GM12878 (cell line): ENCODE measurements around the gene MCC. TPM values are rescaled to one million over a fixed set of nuclear protein-coding genes. Genes with fewer than 3 reads are reported as not detected.

ENCODE experiments used
- ATAC-seq: fragments of 200-7000 bp; cut with Tn5 transposase; 3 replicates; pipeline ENCODE4 v1.9.1; 2020; ENCODE audit warnings: mild to moderate bottlenecking, moderate library complexity
- BruUV-seq: library from RNA; stranded (reverse); fragments of 400-500 nt; replicated peaks from 2 replicates; lab custom pipeline; 2021; lab: Mats Ljungman, UMichigan
- CTCF ChIA-PET: fragments of 300-600 bp; sonication (Branson Sonifier 250); formaldehyde crosslinking; extraction: SDS; loops from one replicate; lab custom pipeline; 2021; ENCODE audit warnings: inconsistent platforms; lab: Yijun Ruan, JAX
- POLR2A ChIA-PET: fragments of 350-600 bp; formaldehyde crosslinking; extraction: SDS; loops from one replicate; lab custom pipeline; 2021; ENCODE audit warnings: inconsistent platforms; lab: Charles Lee
- RAD21 ChIA-PET: fragments of 300-600 bp; sonication (Branson Sonifier 250); formaldehyde crosslinking; loops from one replicate; lab custom pipeline; 2023; ENCODE audit warnings: antibody characterized with exemption; ENCODE audit not compliant: unreplicated experiment; lab: Charles Lee
- SMC1A ChIA-PET: fragments of 300-600 bp; sonication (Branson Sonifier 250); formaldehyde crosslinking; loops from one replicate; lab custom pipeline; 2023; ENCODE audit not compliant: unreplicated experiment, uncharacterized antibody; lab: Charles Lee
- DNase-seq: peaks from one replicate; pipeline ENCODE4 v3.0.0-alpha.2; 2011; ENCODE audit warnings: low read depth, low spot score
- FAIRE-seq: peaks from 3 replicates; lab custom pipeline; 2011; peaks lifted over from hg19 to GRCh38; lab: Jason Lieb, UNC
- H2AFZ ChIP-seq: 2 replicates; pipeline ENCODE4 v1.6.0; 2011; ENCODE audit warnings: low read depth, low read length, control low read depth; ENCODE audit not compliant: control insufficient read depth
- H3K27ac ChIP-seq: 2 replicates; pipeline ENCODE4 v1.5.1; 2011; ENCODE audit warnings: control low read depth; ENCODE audit not compliant: control insufficient read depth, insufficient read depth
- H3K27me3 ChIP-seq, 2 experiments: replicated peaks in 1 of 2; 2 replicates each; pipeline versions ENCODE4 v1.6.0 to v1.6.1; 2011; ENCODE audit warnings: low read length in 1 of 2; ENCODE audit not compliant: control insufficient read depth in 2 of 2, insufficient read depth in 2 of 2
- H3K36me3 ChIP-seq, 2 experiments: 2 replicates each; pipeline ENCODE4 v1.5.1; 2011; ENCODE audit warnings: low read length in 1 of 2; ENCODE audit not compliant: control insufficient read depth in 2 of 2, insufficient read depth in 2 of 2
- H3K4me1 ChIP-seq: 2 replicates; pipeline ENCODE4 v1.6.1; 2011; ENCODE audit warnings: mild to moderate bottlenecking, low read length, moderate library complexity, mixed read lengths; ENCODE audit not compliant: control insufficient read depth, insufficient read depth
- H3K4me2 ChIP-seq: 2 replicates; pipeline ENCODE4 v1.6.0; 2011; ENCODE audit warnings: control low read depth; ENCODE audit not compliant: control insufficient read depth, insufficient read depth
- H3K4me3 ChIP-seq: fragments of 200-600 bp; sonication (generic); 2 replicates; pipeline ENCODE4 v1.5.1; 2016
- H3K79me2 ChIP-seq: 2 replicates; pipeline ENCODE4 v1.6.0; 2011; ENCODE audit warnings: low read length; ENCODE audit not compliant: control insufficient read depth, insufficient read depth
- H3K9ac ChIP-seq: 2 replicates; pipeline ENCODE4 v1.8.0; 2011; ENCODE audit warnings: low read length, control low read depth, mixed read lengths; ENCODE audit not compliant: control insufficient read depth, insufficient read depth
- H3K9me3 ChIP-seq: replicated peaks from 3 replicates; pipeline ENCODE4 v1.5.1; 2011; ENCODE audit warnings: mild to moderate bottlenecking, low read length; ENCODE audit not compliant: control insufficient read depth, insufficient read depth
- H4K20me1 ChIP-seq: 2 replicates; pipeline ENCODE4 v1.6.0; 2011; ENCODE audit not compliant: control insufficient read depth, insufficient read depth
- ATF3 ChIP-seq: IDR thresholded peaks from 2 replicates; pipeline ENCODE4 v1.6.1; 2011; ENCODE audit warnings: low read depth, mild to moderate bottlenecking, low read length, moderate library complexity, borderline replicate concordance; ENCODE audit errors: extremely low read depth
- CREB1 ChIP-seq: IDR thresholded peaks from 2 replicates; pipeline ENCODE4 v1.6.1; 2012; ENCODE audit warnings: low read depth, mild to moderate bottlenecking, inconsistent platforms
- CUX1 ChIP-seq: IDR thresholded peaks from 2 replicates; pipeline ENCODE4 v1.6.1; 2012; ENCODE audit warnings: improper control_type of control experiment, low read depth, low read length; ENCODE audit not compliant: insufficient replicate concordance
- EGR1 ChIP-seq, 2 experiments: IDR thresholded peaks; 1 replicate in 1 of 2; 2 replicates in 1 of 2; pipeline ENCODE4 v1.6.1; 2011 to 2012; ENCODE audit warnings: low read depth in 2 of 2, low read length in 2 of 2, borderline replicate concordance in 1 of 2, mild to moderate bottlenecking in 1 of 2, moderate library complexity in 1 of 2
- FOXK2 ChIP-seq: fragments of 450-650 bp; IDR thresholded peaks from 2 replicates; pipeline ENCODE4 v1.6.1; 2017; ENCODE audit warnings: mild to moderate bottlenecking, moderate library complexity
- GATAD2B ChIP-seq: fragments of 450-650 bp; conservative IDR thresholded peaks from 2 replicates; pipeline ENCODE4 v1.6.1; 2017; ENCODE audit warnings: low read depth, mild to moderate bottlenecking, moderate library complexity
- IRF4 ChIP-seq: IDR thresholded peaks from 2 replicates; pipeline ENCODE4 v1.6.1; 2011; ENCODE audit warnings: low read depth, low read length
- MAX ChIP-seq: IDR thresholded peaks from 2 replicates; pipeline ENCODE4 v1.6.1; 2012; ENCODE audit warnings: low read depth, low read length, improper control_type of control experiment
- NBN ChIP-seq: fragments of 450-650 bp; IDR thresholded peaks from 2 replicates; pipeline ENCODE4 v1.6.1; 2016
- NFXL1 ChIP-seq: fragments of 450-650 bp; IDR thresholded peaks from 2 replicates; pipeline ENCODE4 v1.6.1; 2017; ENCODE audit warnings: antibody characterized with exemption, mild to moderate bottlenecking, borderline replicate concordance
- NR2C2 ChIP-seq: IDR thresholded peaks from 2 replicates; pipeline ENCODE4 v1.6.1; 2011; ENCODE audit warnings: borderline replicate concordance, low read depth; ENCODE audit not compliant: control insufficient read depth, insufficient read length
- RUNX3 ChIP-seq: IDR thresholded peaks from 2 replicates; pipeline ENCODE4 v1.6.1; 2012; ENCODE audit warnings: low read length, inconsistent platforms
- SMARCA5 ChIP-seq: fragments of 450-650 bp; IDR thresholded peaks from 2 replicates; pipeline ENCODE4 v1.6.1; 2017; ENCODE audit warnings: mild to moderate bottlenecking
- ZNF622 ChIP-seq: fragments of 450-650 bp; IDR thresholded peaks from 2 replicates; pipeline ENCODE4 v1.6.1; 2017; ENCODE audit warnings: mild to moderate bottlenecking, inconsistent platforms
- ZNF687 ChIP-seq: fragments of 450-650 bp; IDR thresholded peaks from 2 replicates; pipeline ENCODE4 v1.6.1; 2017; ENCODE audit warnings: mild to moderate bottlenecking, moderate library complexity
- WGBS: methylation state at CpG from one replicate; pipeline ENCODE4 v1.1.6; 2016; ENCODE audit warnings: low lambda C conversion rate; ENCODE audit not compliant: insufficient replicate concordance, insufficient coverage; ENCODE audit errors: missing lambda C conversion rate; 5-methylcytosine and 5-hydroxymethylcytosine counted together
- in situ Hi-C: fragments of 300-500 bp; cut with MboI; formaldehyde crosslinking; loops from 9 replicates; pipeline ENCODE4 v1.14.3; 2018; ENCODE audit warnings: mixed read lengths
- intact Hi-C: fragments of 100-400 bp; cut with micrococcal nuclease; formaldehyde crosslinking; loops from one replicate; pipeline ENCODE4 v1.14.2; 2022; ENCODE audit not compliant: unreplicated experiment
- polyA plus RNA-seq, 11 experiments: library from polyadenylated mRNA; depleted of rRNA in 4 of 11; unstranded in 6 of 11; stranded (reverse) in 5 of 11; fragments of >200 nt; fragmentation: Nextera tagmentation in 4 of 11; fragmentation: Illumina TruSeq in 1 of 11; extraction: Ambion mirVana in 4 of 11; extraction: Trizol in 1 of 11; gene quantifications; 1 replicate in 1 of 11; 2 replicates in 10 of 11; pipeline versions ENCODE4 v1.2.1 to v1.2.3, GENCODE V29; 2011 to 2016; ENCODE audit warnings: inconsistent platforms in 2 of 11, missing spikeins in 2 of 11, low read depth in 1 of 11
- total RNA-seq, 4 experiments: library from RNA; depleted of rRNA in 3 of 4; stranded (reverse); fragments of >200 nt in 3 of 4; fragmentation: Illumina TruSeq in 1 of 4; extraction: Trizol in 1 of 4; gene quantifications; 2 replicates each; pipeline versions ENCODE4 v1.2.1 to v1.2.3, GENCODE V29; 2013 to 2021

The MCC gene
- total and polyA plus RNA-seq, 10 of the 15 experiments (the other 5 are each of a cell fraction or from before 2014, with no cell fraction given): 0.03 to 0.86 (median 0.16) TPM

GRCh38 chr5:113170707-113171106 lies 317.5 kb downstream of the MCC start (continued):
- no peak for TF ChIP-seq ATF3
- no peak for TF ChIP-seq EGR1 (IDR thresholded peaks at IDR 0.05; ENCODE audit: borderline replicate concordance in 1 of 2, low read depth in 2 of 2, low read length in 2 of 2)
- TF ChIP-seq ZNF622: no peak
- no peak for TF ChIP-seq FOXK2
- no peak for TF ChIP-seq NR2C2
- no peak for TF ChIP-seq SMARCA5

GRCh38 chr5:113169720-113170119 lies 318.5 kb downstream of the MCC start:
- Histone ChIP-seq H3K4me2 (no peak overlapping the region), H3K9ac (no peak overlapping the region), H3K36me3 (no peaks in the 10 kb centered on the region), H2AFZ (no peak overlapping the region), H3K4me1 (no peaks in the 10 kb centered on the region), H3K9me3 (no peaks in the 10 kb centered on the region), H3K4me3 (no peak overlapping the region), H3K27ac (no peak overlapping the region), H3K27me3 (no peaks in the 10 kb centered on the region), H4K20me1 (no peaks in the 10 kb centered on the region), H3K79me2 (no peaks in the 10 kb centered on the region)
- RAD21 ChIA-PET: no interaction called here
- no peak for ATAC-seq
- intact Hi-C loops: no loop called here
- DNase-seq: no peak
- in situ Hi-C loops: no loop called here
- POLR2A ChIA-PET: no interaction called here
- SMC1A ChIA-PET: no interaction called here
- no TSS peak for BruUV-seq
- CTCF ChIA-PET: interaction anchor here (0.7 to 1.2 kb wide), 3 partner anchors 9 to 174 kb away, joined by 3 to 4 read pairs (median 3); no protein-coding TSS in a partner anchor
- no peak for FAIRE-seq
- WGBS: 80% methylated on average over 1 of the region's 1 CpG
- no peak for TF ChIP-seq RUNX3
- no peak for TF ChIP-seq IRF4
- TF ChIP-seq MAX: no peak
- TF ChIP-seq CUX1: no peak
- no peak for TF ChIP-seq GATAD2B
- no peak for TF ChIP-seq NFXL1
- TF ChIP-seq NBN: no peak
- TF ChIP-seq CREB1: no peak
- no peak for TF ChIP-seq ZNF687
